Ishikawa (cell line): ENCODE data around the gene EVI5.

ENCODE experiments used
- EP300 ChIP-seq: IDR thresholded peaks from 2 replicates; pipeline ENCODE4 v1.6.1; 2012; ENCODE audit warnings: borderline replicate concordance
- REST ChIP-seq: IDR thresholded peaks from 2 replicates; pipeline ENCODE4 v1.6.1; 2012; ENCODE audit warnings: low read depth, mild to moderate bottlenecking
- TAF1 ChIP-seq: IDR thresholded peaks from 2 replicates; pipeline ENCODE4 v1.6.1; 2012; ENCODE audit warnings: low read depth, mild to moderate bottlenecking
- ZBTB7A ChIP-seq: IDR thresholded peaks from 2 replicates; pipeline ENCODE4 v1.6.1; 2012; ENCODE audit warnings: low read depth

GRCh38 chr1:92795166-92795565 is 10.3 kb upstream of the EVI5 start:
- TF ChIP-seq REST (no peak), ZBTB7A (no peak), TAF1 (no peak), EP300 (no peak)
